Suppressor macrophage (primary cell): Measurements from ENCODE around the gene CYP26B1.

Experiments used
- DNase-seq, 4 experiments: peaks; one replicate each; pipeline ENCODE4 v3.0.0-alpha.2; 2020 to 2022

CYP26B1 gene

DNA sequence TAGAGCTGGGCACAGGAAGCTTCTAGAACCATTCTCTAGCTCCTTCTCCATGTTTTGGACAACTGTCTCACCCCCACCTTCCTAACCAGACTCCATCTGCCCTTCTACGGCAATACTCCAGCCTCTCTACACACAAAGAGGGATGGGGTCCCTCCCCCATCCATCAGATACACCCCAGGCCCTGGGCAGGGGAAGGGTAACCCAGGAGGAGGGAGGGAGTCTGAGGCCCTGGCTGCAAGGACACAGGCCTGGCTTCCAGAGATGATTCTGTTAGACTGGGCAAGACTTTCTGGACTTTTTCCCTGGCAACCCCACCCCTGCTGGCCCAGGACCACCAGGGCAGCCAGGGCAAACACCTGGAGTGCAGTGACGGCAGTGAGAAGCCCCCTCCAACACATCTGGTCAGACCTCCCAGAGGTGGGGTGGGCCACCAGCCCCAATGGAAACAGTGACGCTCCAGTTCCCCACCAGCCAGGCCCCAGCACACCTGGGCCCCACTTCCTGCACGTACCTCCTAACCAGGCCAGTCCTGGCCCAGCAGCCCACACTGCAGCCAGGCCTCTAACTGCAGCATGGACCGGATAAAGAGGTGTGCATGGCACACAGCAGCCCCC, 6.5 kb downstream of the CYP26B1 start:
- no peak for DNase-seq

DNA sequence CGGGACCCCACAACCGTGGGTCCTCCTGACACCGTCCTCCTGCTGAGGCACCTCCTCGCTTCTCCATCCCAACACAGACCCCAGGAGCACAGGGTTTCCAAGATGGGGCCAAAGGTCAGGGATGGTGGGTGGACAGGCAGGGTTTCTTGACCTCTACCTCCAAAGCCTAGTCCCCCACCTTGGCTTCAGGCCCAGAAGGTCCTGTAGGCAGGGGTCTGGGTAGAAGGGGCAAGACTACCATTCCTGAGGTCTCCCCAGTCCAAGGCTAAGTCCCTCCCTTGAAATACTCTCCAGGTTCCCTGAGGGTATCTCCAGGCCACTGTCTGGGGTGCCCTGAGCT, 7.1 kb downstream of the CYP26B1 start:
- DNase-seq, result no peak

DNA sequence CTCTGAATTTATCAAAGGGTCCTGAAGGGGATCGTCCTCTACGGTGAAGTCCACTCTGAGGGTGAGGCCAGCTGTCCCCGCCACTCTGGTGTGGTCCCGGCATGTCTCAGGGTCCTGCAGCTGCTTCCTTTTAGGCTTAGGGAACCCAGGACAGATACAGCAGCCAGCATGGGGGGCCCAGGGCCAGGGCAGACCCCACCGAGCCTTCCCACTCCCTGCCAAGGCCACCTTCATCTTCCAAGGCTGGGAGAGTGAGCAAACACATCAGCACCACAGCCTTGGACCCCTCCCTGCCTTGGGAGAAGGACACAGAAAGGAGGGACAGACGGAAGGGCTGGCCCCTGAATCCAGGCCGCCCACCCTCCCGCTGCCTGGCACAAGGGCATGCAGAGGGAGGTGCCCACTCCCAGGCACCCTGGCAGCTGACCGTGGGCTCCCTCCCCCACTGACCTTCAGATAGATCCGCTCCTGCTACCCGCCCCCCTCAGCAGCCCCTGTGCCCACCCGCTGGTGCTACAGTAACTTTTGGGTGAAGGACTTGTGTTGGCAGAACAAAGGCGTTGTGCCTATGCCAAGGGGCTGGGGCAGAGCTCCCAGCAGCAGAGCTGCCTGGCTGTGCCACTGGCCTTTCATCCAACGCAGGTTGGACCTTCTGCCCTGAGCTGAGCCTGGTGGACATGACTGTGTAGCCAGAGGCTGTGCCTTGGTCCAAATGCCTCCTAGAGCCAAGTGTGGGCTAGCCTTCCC, 7.6 kb downstream of the CYP26B1 start:
- no peak for DNase-seq

DNA sequence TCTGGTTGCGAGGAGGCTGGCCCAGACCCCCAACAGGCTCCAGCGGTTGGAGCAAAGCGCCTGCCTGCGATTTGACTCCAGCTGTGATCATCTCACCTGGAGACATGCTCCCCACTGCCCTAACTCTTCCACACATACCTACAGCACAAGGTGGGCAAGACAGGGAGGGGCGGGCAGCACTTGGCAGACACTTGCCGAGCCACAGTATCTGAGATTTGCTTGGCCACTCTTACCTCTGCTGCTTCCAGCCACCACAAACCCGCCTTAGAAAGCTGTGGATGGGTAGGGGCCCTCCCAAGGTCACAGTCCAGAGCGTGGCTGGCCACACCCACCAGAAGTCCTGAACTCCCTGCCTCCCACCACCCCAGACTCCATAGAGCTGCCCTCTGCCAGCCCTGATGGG, 8.2 kb downstream of the CYP26B1 start:
- no peak for DNase-seq

DNA sequence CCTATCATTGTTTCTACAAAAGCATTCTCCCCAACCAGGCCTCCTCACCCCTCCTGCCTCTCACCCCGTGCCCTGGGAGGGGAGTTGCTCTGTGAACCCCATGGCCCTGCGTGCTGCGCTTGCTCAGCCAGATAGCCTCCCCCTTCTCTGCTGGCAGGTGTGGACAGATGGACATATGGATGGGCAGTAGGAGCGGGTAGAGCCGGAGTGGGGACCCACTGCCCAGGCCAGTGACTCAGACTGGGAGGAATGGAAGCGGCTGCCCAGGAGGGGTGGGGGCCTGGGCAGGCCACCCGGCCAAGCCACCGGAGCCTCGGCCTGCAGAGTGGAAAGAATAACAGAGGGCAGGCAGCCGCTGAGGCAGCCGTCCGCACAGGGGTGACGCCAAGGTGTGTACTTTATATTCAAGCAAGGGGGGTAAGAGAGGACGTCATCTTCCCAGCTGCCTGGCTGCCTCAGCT, 8.7 kb downstream of the CYP26B1 start:
- no peak for DNase-seq

DNA sequence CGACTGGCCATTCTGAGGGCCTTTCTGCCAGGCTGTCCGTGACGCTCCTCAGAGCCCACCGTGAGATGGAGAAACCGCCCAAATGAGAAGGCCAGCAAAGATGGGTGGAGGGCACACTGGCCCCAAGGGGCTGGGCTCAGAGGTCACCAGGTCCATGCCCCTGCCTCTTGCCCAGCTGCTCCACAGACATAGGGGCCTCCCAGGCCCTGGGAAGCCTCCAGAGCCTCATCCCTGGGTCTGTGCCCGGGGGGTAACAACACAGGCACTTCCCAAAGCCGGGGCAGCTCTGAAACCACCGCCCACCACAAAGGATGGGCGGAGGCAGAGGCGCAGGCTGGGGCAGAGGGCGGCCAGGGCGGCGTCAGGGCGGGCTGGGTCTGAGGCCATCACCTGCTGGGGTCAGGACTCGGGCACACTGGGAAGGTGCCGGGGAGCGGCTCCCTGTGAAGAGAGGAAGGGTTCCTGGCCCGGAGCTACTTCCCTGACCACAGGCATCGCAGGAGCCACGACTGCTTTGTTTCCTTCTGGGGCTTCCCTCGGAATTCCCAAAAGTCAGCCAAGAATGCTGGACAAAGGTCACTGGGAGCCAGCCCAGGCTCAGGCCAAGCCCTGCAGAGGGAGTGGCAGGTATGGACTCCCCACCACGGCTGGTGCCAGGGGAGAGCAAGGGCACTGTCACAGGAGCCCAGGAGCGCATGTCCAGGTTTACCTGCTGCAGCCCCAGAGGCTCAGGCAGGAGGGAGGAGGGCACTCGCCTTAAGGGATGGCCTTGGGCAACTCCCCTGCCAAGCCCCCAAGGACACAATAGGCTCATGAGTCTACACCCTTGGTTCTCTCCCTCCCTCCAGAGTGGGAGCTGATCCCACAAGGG, 9.4 kb downstream of the CYP26B1 start:
- no peak for DNase-seq

DNA sequence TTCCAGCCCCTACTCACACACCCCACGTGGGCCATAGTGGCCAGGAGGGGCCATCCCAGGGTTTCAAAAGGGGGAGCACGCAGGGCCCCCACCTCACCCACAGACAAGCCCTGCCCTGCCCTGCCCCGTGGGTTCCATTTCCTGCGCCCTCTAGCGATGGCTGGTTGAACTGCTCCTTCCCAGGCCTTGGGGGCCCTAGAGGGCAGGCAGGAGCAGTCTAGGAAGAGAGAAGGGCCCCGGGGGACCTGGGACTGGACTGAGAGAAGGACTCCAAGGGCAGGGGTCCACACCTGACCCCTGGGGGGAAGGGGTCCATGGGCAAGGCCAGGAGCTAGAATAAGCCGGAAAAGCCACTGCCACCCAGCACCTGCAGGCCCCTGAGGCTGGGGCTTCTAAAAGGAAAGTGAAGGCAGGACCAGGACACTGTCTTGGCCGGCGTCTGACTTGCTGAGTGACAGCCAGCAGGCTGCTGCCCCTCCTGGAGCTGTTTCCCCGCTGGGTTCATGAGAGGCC, 10.1 kb downstream of the CYP26B1 start:
- DNase-seq, result peak; percentile 56 to 82 (median 76)

DNA sequence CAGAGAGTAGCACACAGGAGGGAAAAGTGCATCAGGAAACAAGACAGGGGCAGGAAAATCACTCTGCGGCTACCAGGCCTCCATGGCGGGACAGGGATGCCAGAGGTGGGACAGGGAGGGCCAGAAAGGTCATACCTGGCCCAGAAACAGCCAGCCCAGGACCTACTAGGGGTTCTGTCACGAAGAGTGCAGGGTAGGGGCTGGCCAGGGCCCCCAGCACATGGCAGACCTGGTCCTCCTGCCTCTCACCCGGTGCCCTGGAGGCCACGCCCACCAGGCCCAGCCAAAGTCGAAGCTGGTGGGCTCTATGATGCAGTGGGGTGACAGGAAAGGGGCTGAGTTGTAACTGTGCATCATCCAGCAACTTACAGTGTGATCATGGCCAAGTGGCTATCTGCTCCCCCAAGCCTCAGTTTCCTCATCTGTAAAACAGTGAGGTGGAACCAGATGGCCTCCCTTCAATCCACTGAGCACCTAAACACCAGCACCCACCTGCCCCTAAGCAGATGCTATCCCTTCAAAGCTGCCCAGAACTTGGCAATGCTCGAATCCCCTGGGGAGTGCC, 10.6 kb downstream of the CYP26B1 start:
- no peak for DNase-seq

DNA sequence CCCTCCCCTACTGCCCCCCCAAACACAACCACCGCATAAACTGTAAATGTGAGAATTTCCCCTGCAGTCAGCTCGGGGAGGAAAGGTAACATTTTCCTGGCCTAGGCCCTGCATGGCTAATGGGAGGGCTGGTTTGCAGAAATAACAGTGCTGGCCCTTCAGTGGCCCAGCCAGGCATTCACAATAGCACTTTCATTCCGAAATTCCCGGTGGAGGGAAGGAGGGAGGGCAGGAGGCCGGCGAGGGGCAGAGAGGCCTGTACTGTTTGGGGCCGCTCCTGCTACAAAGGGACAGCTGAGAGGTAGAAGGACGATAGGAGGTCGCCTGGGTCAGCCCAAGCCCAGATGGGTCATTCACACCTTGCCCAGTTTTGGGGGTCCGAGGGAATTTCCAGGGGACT, 11.3 kb downstream of the CYP26B1 start:
- DNase-seq, result no peak

DNA sequence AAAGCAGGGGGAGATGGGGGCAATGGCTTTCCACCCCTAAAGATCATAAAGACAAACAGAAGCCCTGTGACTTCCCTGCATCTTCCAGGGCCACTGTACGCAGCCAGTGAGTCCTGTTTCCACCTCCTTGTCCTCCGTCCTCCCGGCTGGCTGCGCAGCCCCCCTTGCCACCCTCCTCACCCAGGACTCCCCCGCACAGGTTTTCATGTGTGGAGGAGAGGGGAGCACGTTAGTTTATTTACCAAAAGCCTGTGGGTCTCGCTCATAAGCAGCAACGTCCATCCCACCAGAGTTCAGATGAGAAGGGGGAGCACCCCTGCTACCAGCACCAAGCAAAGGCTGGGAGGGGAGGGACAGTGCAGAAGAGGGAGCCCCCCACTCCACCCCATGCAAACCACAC, 11.7 kb downstream of the CYP26B1 start:
- DNase-seq, result no peak

DNA sequence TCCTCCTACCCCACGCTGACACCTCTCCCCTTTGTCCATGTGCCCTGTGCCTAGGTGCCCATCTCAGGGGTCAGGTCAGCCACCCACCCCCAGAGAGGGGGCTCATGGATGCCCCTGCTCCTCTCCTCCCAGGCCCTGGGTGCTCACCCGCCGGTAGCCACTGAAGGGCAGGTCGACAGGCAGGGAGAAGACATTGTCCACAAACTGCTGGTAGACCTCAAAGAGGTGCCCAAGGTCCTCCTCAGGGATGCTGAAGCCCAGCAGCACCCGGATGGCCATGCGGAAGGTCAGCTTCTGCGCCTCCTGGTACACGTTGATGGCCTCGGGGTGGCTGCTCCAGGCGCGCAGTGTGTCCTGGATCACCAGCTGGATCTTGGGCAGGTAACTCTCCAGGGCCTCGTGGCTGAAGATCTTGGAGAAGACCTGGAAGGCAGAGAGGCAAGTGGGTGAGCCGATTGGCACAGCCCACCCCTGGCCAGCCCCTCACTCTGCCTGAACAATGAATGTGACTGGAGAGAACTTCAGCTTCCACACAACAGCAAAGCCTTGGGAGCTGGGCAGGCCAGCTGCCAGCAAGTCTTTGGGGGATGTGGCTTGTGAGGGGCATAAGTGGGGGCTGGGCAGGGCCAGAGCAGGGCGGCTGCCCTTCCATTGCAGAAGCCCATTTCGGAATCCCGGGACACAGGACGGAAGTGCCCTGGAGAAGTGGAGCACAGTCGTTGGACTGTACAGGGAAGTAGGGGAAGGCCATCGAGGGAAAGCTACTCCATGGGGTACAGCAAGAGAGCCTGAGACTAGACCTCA, 12.5 kb downstream of the CYP26B1 start:
- DNase-seq, result no peak

DNA sequence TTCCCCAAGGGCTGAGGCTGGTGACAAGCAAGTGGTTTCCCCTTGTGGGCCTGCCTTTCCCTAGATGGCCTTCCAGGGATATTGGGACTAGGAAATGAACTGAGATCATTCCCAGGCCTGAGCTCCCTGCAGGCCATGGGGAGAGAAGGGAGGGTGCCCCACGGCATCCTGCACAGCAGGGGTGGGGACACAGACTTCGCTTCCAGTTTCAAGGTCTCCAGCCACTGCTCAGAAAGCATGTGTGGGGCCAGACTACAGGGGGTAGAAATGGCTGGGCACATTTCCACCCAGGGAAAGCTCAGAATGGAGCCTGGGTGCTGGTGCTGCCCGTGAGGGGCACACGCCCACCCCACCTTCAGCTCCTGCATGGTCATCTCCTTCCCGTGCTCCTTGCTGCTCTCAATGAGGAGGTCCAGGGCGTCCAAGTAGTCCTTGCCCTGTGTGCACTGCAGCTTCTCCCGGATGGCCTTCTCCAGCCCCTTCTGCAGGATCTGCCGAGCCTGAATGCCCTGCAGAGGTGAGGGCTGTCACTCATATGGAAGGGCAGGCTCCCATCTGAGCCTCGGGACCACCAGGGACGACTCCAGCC, 13.2 kb downstream of the CYP26B1 start:
- no peak for DNase-seq

DNA sequence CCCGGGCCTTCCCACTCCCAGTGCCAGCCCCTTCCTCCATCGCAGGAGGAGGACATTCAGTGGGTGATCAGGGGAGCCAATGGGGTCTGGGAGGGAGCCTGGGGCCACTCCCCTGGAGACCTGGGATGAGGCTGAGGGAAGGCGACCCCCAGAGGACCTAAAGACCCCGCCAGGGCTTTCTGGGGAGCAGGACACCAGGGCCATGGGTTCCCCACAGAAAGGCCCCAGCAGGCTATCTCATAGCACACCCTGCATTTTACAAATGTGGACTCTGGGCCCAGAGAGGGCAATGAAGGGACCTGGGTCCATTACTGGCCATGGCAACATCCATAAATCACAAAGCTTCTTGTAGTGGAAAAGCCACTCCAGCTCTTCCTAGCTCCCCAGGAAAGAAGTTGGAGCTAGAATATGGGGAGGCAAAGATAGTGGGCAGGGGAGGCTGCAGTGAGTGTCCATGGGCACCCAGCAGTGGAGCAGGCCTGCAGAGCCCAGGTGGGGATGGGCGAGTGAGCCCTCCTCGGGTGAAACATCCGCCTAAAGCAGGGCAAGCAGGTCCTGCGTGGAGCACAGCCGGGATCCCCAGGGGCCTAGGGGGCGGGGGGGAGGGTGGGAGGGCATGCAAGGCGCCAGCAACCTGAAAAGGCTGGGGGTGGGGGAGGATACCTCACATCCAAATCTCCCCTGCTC, 13.8 kb downstream of the CYP26B1 start:
- DNase-seq, result no peak

DNA sequence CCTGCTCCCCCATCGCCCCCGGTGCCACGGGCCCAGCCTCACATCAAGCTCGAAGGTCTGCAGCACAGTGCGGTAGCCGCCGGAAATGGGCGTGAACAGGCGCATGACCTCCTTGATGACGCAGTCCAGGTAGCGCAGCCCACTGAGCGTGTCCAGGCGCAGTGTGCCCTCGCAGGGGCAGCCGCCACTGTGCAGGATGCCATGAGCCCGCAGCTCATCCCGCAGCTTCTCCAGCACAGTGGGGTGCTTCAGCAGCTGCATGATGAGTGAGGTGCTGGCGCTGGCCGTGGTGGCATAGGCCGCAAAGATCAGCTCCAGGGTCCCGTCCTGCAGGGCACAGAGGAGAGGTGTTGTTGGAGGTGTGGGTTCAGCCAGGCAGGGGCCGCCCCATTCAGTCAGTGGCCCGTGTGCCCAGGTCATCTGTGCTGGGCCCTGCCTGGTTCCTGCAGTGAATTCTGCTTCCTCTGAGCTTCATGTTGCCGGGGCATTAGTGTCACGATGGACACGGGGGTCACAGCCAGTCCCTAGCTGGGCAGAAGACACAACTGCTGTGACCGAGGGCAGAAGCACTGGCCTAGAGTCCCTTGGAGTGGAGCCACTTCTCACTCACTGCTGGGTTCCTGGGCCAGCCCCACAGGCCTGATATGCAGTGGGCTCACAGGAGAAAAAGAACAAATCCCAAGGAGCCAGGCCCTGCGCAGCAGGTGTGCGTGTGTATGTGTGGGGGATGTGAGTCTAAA, 14.5 kb downstream of the CYP26B1 start:
- no peak for DNase-seq

DNA sequence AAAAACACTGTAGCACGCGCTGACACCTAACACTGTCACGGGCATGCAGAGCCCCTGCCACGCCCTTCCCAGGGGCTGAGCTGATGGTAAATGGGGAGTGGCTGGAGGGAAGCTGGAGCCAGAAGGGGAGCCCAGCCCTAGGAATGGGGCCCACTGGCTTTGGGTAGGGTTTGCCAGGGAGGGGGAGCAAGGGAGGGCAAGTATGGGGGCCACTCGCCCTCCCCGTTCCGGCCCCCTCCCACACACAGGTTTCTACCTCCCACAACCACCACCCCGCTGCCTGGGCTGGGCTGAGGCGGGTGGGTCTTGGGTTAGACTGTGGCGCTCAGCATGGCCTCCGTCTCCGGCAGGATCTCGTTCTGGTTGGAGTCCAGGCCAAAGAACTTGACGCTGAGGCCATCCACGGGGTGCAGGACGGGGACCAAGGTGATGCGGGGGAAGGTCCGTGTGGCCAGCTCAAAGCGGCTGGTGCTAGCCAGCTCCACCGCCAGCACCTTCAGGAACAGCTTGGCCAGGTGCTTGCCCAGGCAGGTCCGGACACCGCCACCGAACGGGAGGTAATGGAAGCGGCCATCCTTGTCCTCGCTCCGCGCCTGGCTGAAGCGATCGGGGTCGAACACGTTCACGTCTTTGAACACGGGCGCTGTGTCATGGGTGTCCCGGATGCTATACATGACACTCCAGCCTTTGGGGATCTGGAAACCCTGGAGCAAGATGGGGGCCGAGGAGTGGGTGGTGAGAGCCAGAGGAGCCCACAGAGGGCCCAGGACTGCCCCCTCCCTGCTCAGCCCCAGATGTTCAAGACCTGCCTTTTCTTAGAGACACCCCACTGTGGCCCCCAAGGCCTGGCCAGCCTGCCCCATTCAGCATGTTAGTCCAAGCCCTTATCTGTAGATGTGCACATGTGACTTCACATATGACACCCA, 15.5 kb downstream of the CYP26B1 start:
- no peak for DNase-seq

DNA sequence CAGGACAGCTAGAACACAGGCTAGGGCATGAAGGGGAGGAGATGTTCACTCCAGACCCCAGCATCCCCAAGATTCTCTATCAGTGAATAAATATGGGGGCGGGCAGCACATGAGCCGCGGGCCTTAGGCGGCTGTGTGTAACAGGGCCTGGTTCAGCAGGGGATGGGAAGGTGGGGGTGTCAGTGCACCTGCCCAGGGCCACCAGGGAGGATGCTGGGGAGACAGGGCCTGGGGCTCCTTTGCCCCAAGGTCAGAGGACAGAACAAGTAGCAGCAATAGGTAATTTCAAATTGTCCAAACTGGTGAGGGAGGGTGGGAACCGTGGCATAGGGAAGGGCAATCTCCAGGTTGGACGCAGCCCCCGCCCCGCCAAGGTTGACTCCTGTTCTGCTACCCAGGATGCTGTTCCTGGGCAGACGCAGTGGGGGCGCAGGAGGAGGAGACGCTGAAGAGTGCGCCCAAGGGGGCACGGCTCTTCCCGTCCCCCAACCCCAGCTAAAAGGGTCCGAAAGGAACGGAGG, 16.2 kb downstream of the CYP26B1 start:
- no peak for DNase-seq

DNA sequence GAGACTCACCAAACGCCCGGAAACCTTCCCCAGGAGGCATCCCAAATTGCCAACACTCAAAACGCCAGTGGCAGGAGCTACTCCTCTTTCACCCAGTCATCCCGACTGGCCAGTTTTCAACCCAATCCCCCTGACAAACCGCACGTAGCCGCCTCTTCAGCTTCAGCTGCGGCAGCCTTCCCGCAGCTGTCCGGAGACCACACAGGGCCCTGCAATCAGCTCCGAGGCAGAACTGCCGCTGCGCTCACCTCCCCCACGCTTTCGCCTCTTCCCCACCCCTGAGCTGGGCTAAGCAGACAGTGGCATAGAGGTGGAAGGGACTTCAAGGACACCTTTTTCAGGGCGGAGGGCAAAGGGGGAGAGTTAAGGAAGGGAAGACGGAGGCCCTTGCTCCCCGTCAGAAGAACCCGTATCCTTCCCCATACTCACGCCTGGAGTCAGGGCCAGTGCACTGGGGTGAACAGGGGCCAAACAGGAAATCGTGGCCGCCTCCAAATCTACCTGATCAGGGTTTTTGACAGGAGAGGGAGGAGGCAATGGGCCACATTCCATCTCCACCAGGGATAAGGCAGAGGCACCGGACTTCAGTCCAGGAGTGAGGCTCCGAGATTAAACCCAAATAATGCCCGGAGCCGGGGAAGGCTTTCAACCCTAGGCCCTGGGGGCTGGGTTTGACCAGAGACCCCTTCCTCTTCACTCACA, 16.9 kb downstream of the CYP26B1 start:
- DNase-seq, result no peak

DNA sequence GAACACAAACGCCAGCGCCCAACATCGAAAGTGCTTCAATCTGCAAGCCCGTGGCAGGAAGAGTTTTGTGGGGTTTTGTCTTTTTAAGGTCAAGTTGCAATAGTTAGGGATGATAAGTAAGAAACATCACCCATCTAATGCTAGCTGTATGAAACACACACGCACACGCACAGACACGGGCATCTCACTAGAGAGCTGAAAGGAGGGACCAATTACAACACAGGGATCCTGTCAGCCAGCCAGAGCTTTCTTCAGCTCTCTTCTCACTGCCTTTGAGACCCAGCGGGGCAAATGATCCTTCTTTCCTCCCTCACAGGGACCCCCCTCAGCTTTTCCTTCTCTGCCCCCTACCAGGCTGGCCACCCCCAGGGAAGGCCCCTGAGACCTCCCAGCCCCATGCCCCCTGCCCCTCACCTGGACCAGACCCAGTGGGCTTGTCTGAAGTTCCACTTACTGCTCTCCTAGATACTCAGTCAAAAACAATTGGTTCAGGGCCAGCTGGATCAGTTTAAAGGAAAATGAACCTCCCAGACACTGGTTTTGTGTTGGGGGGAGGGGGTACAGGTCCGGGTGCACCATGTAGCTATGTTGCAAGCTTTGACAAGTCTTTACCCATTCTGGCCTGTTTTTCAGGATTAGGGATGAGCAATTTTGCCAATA, 17.9 kb downstream of the CYP26B1 start:
- no peak for DNase-seq
